Measurements from ENCODE around the gene KLHL24.
"Not testable (repeated sequence)": the region's sequence is repeated elsewhere in the genome, so short reads cannot be mapped to it uniquely, and the experiment has no call there.

KLHL24 gene

GRCh38 chr3:183687705-183688104 lies 52.3 kb downstream of the KLHL24 start:
- H3K4me3 ChIP-seq = no peak overlapping the region
- DNase-seq = no peak
- H3K4me1 ChIP-seq = no peaks in the 10 kb centered on the region
- intact Hi-C loops (cut with DNase I; ENCODE audit: low total_unique reads) = no loop called here
- no peaks in the 10 kb centered on the region for H3K27me3 ChIP-seq
- H3K27ac ChIP-seq = no peak overlapping the region
- TF ChIP-seq, protein P1, sequence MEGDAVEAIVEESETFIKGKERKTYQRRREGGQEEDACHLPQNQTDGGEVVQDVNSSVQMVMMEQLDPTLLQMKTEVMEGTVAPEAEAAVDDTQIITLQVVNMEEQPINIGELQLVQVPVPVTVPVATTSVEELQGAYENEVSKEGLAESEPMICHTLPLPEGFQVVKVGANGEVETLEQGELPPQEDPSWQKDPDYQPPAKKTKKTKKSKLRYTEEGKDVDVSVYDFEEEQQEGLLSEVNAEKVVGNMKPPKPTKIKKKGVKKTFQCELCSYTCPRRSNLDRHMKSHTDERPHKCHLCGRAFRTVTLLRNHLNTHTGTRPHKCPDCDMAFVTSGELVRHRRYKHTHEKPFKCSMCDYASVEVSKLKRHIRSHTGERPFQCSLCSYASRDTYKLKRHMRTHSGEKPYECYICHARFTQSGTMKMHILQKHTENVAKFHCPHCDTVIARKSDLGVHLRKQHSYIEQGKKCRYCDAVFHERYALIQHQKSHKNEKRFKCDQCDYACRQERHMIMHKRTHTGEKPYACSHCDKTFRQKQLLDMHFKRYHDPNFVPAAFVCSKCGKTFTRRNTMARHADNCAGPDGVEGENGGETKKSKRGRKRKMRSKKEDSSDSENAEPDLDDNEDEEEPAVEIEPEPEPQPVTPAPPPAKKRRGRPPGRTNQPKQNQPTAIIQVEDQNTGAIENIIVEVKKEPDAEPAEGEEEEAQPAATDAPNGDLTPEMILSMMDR (IDR thresholded peaks at IDR 0.05) = no peak
- peaks cover 0 to 6% (median 0%) of the 10 kb centered on the region in 3 donors for H3K36me3 ChIP-seq
- no peaks in the 10 kb centered on the region for H3K9me3 ChIP-seq

DNA sequence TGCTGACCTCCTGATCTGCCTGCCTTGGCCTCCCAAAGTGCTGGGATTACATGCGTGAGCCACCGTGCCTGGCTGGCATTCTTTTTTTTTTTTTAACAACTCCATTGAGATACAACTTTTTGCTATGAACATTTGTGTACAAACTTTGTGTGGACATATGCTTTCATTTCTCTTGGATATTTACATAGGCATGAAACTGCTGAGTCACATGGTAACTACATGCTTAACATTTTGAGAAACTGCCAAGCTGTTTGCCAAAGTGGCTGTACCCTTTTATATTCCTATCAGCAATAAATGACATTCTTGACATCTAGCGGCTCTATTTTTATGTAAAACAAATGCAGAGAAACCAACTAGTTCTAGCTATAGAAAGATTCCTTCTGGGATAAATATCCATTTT lies 53.5 kb downstream of the KLHL24 start:
- intact Hi-C loops (cut with DNase I; ENCODE audit: low total_unique reads) = no loop called here
- Histone ChIP-seq H3K4me1 (no peaks in the 10 kb centered on the region), H3K27me3 (no peaks in the 10 kb centered on the region), H3K27ac (no peak overlapping the region), H3K36me3 (no peaks in the 10 kb centered on the region), H3K4me3 (no peak overlapping the region), H3K9me3 (no peaks in the 10 kb centered on the region)
- no peak for DNase-seq
- TF ChIP-seq, protein P1 (IDR thresholded peaks at IDR 0.05) = no peak

DNA sequence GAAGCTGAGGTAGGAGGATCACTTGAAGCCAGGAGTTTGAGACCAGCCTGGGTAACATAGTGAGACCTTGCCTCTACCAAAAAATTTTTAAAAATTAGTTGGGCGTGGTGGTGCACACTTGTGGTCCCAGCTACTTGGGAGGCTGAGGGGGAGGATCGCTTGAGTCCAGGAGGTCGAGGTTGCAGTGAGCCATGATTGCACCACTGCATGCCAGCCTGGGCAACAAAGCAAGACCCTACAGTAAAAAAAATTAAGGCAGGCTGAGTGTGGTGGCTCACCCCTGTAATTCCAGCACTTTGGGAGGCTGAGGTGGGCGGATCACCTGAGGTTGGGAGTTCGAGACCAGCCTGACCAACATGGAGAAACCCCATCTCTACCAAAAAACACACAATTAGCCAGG lies 54.2 kb downstream of the KLHL24 start:
- not testable (repeated sequence) for DNase-seq, H3K4me1 ChIP-seq, H3K27ac ChIP-seq, H3K27me3 ChIP-seq, H3K9me3 ChIP-seq, H3K36me3 ChIP-seq, H3K4me3 ChIP-seq
- intact Hi-C loops (cut with DNase I; ENCODE audit: low total_unique reads) = loop anchor here (5.0 kb wide), 1 partner anchor 62 kb away; no protein-coding TSS in a partner anchor

GRCh38 chr3:183690402-183690995 lies 55.1 kb downstream of the KLHL24 start:
- TF ChIP-seq, protein P1 (IDR thresholded peaks at IDR 0.05) = no peak
- no peak overlapping the region for H3K27ac ChIP-seq
- no peak overlapping the region for H3K4me3 ChIP-seq
- DNase-seq = no peak
- H3K4me1 ChIP-seq = no peaks in the 10 kb centered on the region
- H3K9me3 ChIP-seq = no peaks in the 10 kb centered on the region
- no peaks in the 10 kb centered on the region for H3K36me3 ChIP-seq
- intact Hi-C loops (cut with DNase I; ENCODE audit: low total_unique reads) = loop anchor here (5.0 kb wide), 1 partner anchor 63 kb away; no protein-coding TSS in a partner anchor
- H3K27me3 ChIP-seq = no peaks in the 10 kb centered on the region

GRCh38 chr3:183692436-183692835 lies 57.0 kb downstream of the KLHL24 start:
- no peak for DNase-seq
- no peaks in the 10 kb centered on the region for H3K36me3 ChIP-seq
- no peak overlapping the region for H3K4me3 ChIP-seq
- intact Hi-C loops (cut with DNase I; ENCODE audit: low total_unique reads) = loop anchor here (5.0 kb wide), 1 partner anchor 65 kb away; no protein-coding TSS in a partner anchor
- H3K27me3 ChIP-seq = no peaks in the 10 kb centered on the region
- no peak overlapping the region for H3K27ac ChIP-seq
- H3K4me1 ChIP-seq = peaks cover 0 to 3% (median 0%) of the 10 kb centered on the region in 4 donors
- TF ChIP-seq, protein P1 (IDR thresholded peaks at IDR 0.05) = no peak
- H3K9me3 ChIP-seq = no peaks in the 10 kb centered on the region

DNA sequence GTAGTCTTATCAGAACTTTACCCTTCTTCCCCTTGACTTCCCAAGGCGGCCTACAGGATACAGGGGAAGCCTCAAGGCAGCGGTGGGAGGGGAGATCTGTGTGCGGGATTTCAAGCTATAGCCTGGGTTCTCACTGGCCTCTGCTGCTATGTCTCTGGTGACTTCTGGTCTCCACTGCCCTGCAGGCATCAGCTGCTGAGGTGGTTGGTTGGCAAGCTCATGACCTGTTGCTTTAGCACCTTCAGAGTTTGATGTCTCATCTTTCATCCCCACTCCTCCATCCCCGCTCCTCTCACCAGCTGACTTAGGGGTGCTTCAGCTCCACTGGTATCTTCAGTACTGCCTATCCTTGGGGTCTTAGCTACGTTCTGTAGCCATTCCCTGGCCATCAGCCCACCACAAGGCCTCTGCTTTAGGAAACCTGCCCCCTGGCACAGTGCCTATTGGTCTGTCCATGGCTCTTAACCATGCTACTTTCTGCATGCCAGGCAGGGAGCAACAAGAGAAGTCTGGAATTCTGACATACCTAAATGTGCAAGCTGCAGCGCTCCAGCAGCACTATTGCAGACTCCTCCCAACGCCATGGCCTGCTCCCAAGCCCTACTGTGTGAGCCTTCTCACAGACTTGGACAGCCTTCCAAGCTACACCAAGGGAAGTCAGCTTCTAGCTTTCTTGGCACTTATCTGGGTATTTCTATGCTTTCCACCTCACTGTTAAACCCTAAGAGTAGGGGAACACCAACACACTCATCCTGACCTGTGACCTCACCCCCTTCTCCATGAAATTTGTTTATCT lies 60.3 kb downstream of the KLHL24 start:
- no peak overlapping the region for H3K4me3 ChIP-seq
- intact Hi-C loops (cut with DNase I; ENCODE audit: low total_unique reads) = loop anchor here (5.0 kb wide), 1 partner anchor 58 kb away; the partner anchor contains the start of gene KLHL24
- no peak for DNase-seq
- H3K36me3 ChIP-seq = no peaks in the 10 kb centered on the region
- TF ChIP-seq, protein P1 (IDR thresholded peaks at IDR 0.05) = no peak
- peaks cover 0 to 24% (median 2%) of the 10 kb centered on the region in 4 donors for H3K4me1 ChIP-seq
- H3K27ac ChIP-seq = no peak overlapping the region
- H3K9me3 ChIP-seq = no peaks in the 10 kb centered on the region
- no peaks in the 10 kb centered on the region for H3K27me3 ChIP-seq

Measured in tibial artery (tissue), 4 donors.